B cell (primary cell): ENCODE data around the gene IRX5. TPM values are rescaled to one million over a fixed set of nuclear protein-coding genes. Genes with fewer than 3 reads are reported as not detected.

Experiments used
- ATAC-seq: fragments of 200-7000 bp; cut with Tn5 transposase; one replicate; pipeline ENCODE4 v1.10.0; 2021; ENCODE audit warnings: low read depth, mild to moderate bottlenecking, moderate number of reproducible peaks, moderate library complexity
- CTCF ChIA-PET: fragments of 350-600 bp; sonication (Branson Sonifier 250); formaldehyde crosslinking; loops from one replicate; lab custom pipeline; 2021; ENCODE audit warnings: antibody characterized with exemption, inconsistent platforms; lab: Charles Lee
- POLR2A ChIA-PET: fragments of 350-600 bp; sonication (Branson Sonifier 250); formaldehyde crosslinking; loops from one replicate; lab custom pipeline; 2021; ENCODE audit warnings: antibody characterized with exemption; lab: Charles Lee
- DNase-seq: peaks from one replicate; pipeline ENCODE4 v3.0.0; 2013
- H2AFZ ChIP-seq: 2 replicates; pipeline ENCODE4 v1.6.1; 2012; ENCODE audit warnings: mild to moderate bottlenecking, low read depth, low read length; ENCODE audit not compliant: insufficient read depth, poor library complexity, severe bottlenecking
- H3K27ac ChIP-seq, 2 donors: 1 replicate in 1 of 2; 2 replicates in 1 of 2; pipeline ENCODE4 v1.5.1; 2012 to 2013; ENCODE audit warnings: low read length in 2 of 2, mild to moderate bottlenecking in 2 of 2, moderate library complexity in 1 of 2
- H3K27me3 ChIP-seq, 4 experiments: fragments of 200-600 bp in 1 of 4; sonication (generic) in 1 of 4; replicated peaks in 1 of 4; 1 replicate in 2 of 4; 2 replicates in 2 of 4; pipeline versions ENCODE4 v1.6.1 to v1.7.0; 2013 to 2016; ENCODE audit warnings: low read length in 3 of 4, mild to moderate bottlenecking in 2 of 4, mixed read lengths in 1 of 4, moderate library complexity in 1 of 4; ENCODE audit not compliant: insufficient read depth in 4 of 4, control insufficient read depth in 3 of 4; ENCODE audit errors: control extremely low read depth in 1 of 4
- H3K36me3 ChIP-seq, 2 experiments: replicated peaks in 1 of 2; 1 replicate in 1 of 2; 2 replicates in 1 of 2; pipeline versions ENCODE4 v1.6.1 to v1.7.1; 2013; ENCODE audit warnings: low read length in 1 of 2; ENCODE audit not compliant: insufficient read depth in 2 of 2, control insufficient read depth in 1 of 2; ENCODE audit errors: control extremely low read depth in 1 of 2, extremely low read depth in 1 of 2
- H3K4me1 ChIP-seq, 2 donors: fragments of 200-600 bp in 1 of 2; sonication (generic) in 1 of 2; 1 replicate in 1 of 2; 2 replicates in 1 of 2; pipeline versions ENCODE4 v1.5.1 to v1.6.1; 2013 to 2017; ENCODE audit warnings: low read length in 2 of 2; ENCODE audit not compliant: control insufficient read depth in 2 of 2, insufficient read depth in 2 of 2
- H3K4me2 ChIP-seq: replicated peaks from 2 replicates; pipeline ENCODE3; 2012; ENCODE audit warnings: mild to moderate bottlenecking, low read depth, low read length; ENCODE audit not compliant: poor library complexity, severe bottlenecking
- H3K4me3 ChIP-seq, 5 experiments: fragments of 200-600 bp in 1 of 5; sonication (generic) in 1 of 5; 1 replicate in 3 of 5; 2 replicates in 2 of 5; pipeline versions ENCODE4 v1.5.1 to v1.7.0; 2011 to 2016; ENCODE audit warnings: low read length in 4 of 5, mild to moderate bottlenecking in 4 of 5, low read depth in 2 of 5, control low read depth in 1 of 5, moderate library complexity in 1 of 5; ENCODE audit not compliant: insufficient read depth in 1 of 5; ENCODE audit errors: control extremely low read depth in 1 of 5, extremely low read depth in 1 of 5
- H3K79me2 ChIP-seq: fragments of 200-600 bp; sonication (generic); one replicate; pipeline ENCODE4 v1.6.0; 2016; ENCODE audit warnings: low read length; ENCODE audit not compliant: control insufficient read depth, insufficient read depth
- H3K9ac ChIP-seq: fragments of 200-600 bp; sonication (generic); 2 replicates; pipeline ENCODE4 v1.6.1; 2017; ENCODE audit warnings: mild to moderate bottlenecking, low read length, moderate library complexity
- H3K9me3 ChIP-seq, 3 donors: one replicate each; pipeline versions ENCODE4 v1.6.1 to v1.7.1; 2013; ENCODE audit warnings: low read length in 2 of 3; ENCODE audit not compliant: control insufficient read depth in 2 of 3, insufficient read depth in 1 of 3; ENCODE audit errors: control extremely low read depth in 1 of 3
- H4K20me1 ChIP-seq: 2 replicates; pipeline ENCODE4 v1.6.0; 2012; ENCODE audit warnings: mild to moderate bottlenecking, low read length; ENCODE audit not compliant: insufficient read depth, control insufficient read depth, poor library complexity, severe bottlenecking
- H3K27ac Mint-ChIP-seq: one replicate; pipeline ENCODE4 v1.8.0; 2021; ENCODE audit warnings: mixed read lengths
- H3K27me3 Mint-ChIP-seq: one replicate; pipeline ENCODE4 v1.8.0; 2021; ENCODE audit warnings: mixed read lengths
- H3K4me1 Mint-ChIP-seq: one replicate; pipeline ENCODE4 v1.8.0; 2021; ENCODE audit warnings: mixed read lengths
- H3K4me3 Mint-ChIP-seq: one replicate; pipeline ENCODE4 v1.8.0; 2021; ENCODE audit warnings: mixed read lengths
- H3K9me3 Mint-ChIP-seq: one replicate; pipeline ENCODE4 v1.8.0; 2022; ENCODE audit warnings: mixed read lengths; ENCODE audit not compliant: insufficient read depth
- CTCF ChIP-seq: fragments of 200-600 bp; IDR thresholded peaks from one replicate; pipeline ENCODE4 v1.8.0; 2022; ENCODE audit warnings: antibody characterized with exemption, mild to moderate bottlenecking
- EZH2 ChIP-seq: IDR thresholded peaks from 2 replicates; pipeline ENCODE4 v1.6.1; 2012; ENCODE audit warnings: borderline replicate concordance, low read depth, mild to moderate bottlenecking, moderate library complexity, low read length; ENCODE audit not compliant: insufficient read depth, poor library complexity, severe bottlenecking
- WGBS: methylation state at CpG from one replicate; pipeline ENCODE4 v1.1.5; 2013; ENCODE audit warnings: missing lambda C conversion rate; ENCODE audit not compliant: insufficient coverage; 5-methylcytosine and 5-hydroxymethylcytosine counted together
- intact Hi-C: fragments of 100-400 bp; cut with micrococcal nuclease; formaldehyde crosslinking; loops from one replicate; pipeline ENCODE4 v1.10.0; 2022
- polyA plus RNA-seq: library from polyadenylated mRNA; depleted of rRNA; stranded (reverse); fragments of >200 nt; gene quantifications from 2 replicates; pipeline ENCODE4 v1.2.3, GENCODE V29; 2012
- total RNA-seq, 2 donors: library from RNA; stranded (reverse); fragments of 120-200 nt in 1 of 2; gene quantifications; 1 replicate in 1 of 2; 2 replicates in 1 of 2; pipeline versions ENCODE4 v1.2.3 to v1.2.4, GENCODE V29; 2013 to 2022

The IRX5 gene
- total and polyA plus RNA-seq, 2 donors (not counting 1 experiment from before 2014, with no cell fraction given): not detected

- Histone ChIP-seq H4K20me1 (no peaks in the 10 kb centered on the region), H2AFZ (no peak overlapping the region), H3K36me3 (no peaks in the 10 kb centered on the region), H3K9me3 (no peaks in the 10 kb centered on the region), H3K4me3 (no peak overlapping the region), H3K4me1 (no peaks in the 10 kb centered on the region), H3K9ac (no peak overlapping the region), H3K79me2 (no peaks in the 10 kb centered on the region), H3K4me2 (no peak overlapping the region), H3K27ac (no peak overlapping the region), H3K27me3 (peaks cover 0 to 4% (median 2%) of the 10 kb centered on the region in 4 experiments)
- ChIA-PET POLR2A (no interaction called here), CTCF (no interaction called here)
- Mint-ChIP-seq H3K4me1 (no peaks in the 10 kb centered on the region), H3K4me3 (no peak overlapping the region), H3K27ac (no peak overlapping the region), H3K27me3 (peaks cover 27% of the 10 kb centered on the region), H3K9me3 (no peaks in the 10 kb centered on the region)
- TF ChIP-seq EZH2: no peak
- TF ChIP-seq CTCF: no peak
- ATAC-seq: no peak
- intact Hi-C loops: no loop called here
- DNase-seq: no peak
Measured at GRCh38 chr16:54955757-54956156, 25.1 kb downstream of the IRX5 start.

- H3K27me3 Mint-ChIP-seq: peaks cover 21% of the 10 kb centered on the region
- no peaks in the 10 kb centered on the region for H3K4me1 ChIP-seq
- POLR2A ChIA-PET: no interaction called here
- H4K20me1 ChIP-seq: no peaks in the 10 kb centered on the region
- no peaks in the 10 kb centered on the region for H3K79me2 ChIP-seq
- no peak overlapping the region for H3K27ac Mint-ChIP-seq
- WGBS: no CpG with 5 or more reads among the region's 2 CpGs
- H3K4me3 ChIP-seq: no peak overlapping the region
- H3K36me3 ChIP-seq: no peaks in the 10 kb centered on the region
- CTCF ChIA-PET: interaction anchor here (0.7 kb wide), 3 partner anchors 130 to 1185 kb away, joined by 3 read pairs; no protein-coding TSS in a partner anchor
- DNase-seq (no peak), ATAC-seq (no peak)
- H3K4me1 Mint-ChIP-seq: no peaks in the 10 kb centered on the region
- no peaks in the 10 kb centered on the region for H3K9me3 Mint-ChIP-seq
- H3K4me2 ChIP-seq: no peak overlapping the region
- no peak overlapping the region for H3K9ac ChIP-seq
- no peak overlapping the region for H2AFZ ChIP-seq
- intact Hi-C loops: loop anchor here (1.0 kb wide), 1 partner anchor 40 kb away; no protein-coding TSS in a partner anchor
- no peak for TF ChIP-seq EZH2
- H3K27me3 ChIP-seq: no peaks in the 10 kb centered on the region
- H3K27ac ChIP-seq: no peak overlapping the region
- no peak overlapping the region for H3K4me3 Mint-ChIP-seq
- no peaks in the 10 kb centered on the region for H3K9me3 ChIP-seq
Measured at GRCh38 chr16:54957403-54958166, 26.9 kb downstream of the IRX5 start.
